ENCODE data around the gene SKAP2. TPM values are rescaled to one million over a fixed set of nuclear protein-coding genes. Genes with fewer than 3 reads are reported as not detected.

SKAP2 gene
- total RNA-seq, 1 experiment from 2014 or later = 30.7 TPM

- TF ChIP-seq ZBTB33 (IDR thresholded peaks at IDR 0.05; ENCODE audit: extremely low read depth, insufficient replicate concordance, low read length) = no peak
- no peak for TF ChIP-seq YY1 (IDR thresholded peaks at IDR 0.05; ENCODE audit: extremely low read depth, insufficient replicate concordance, low read depth, low read length)
- no peak for TF ChIP-seq POLR2AphosphoS5 (IDR thresholded peaks at IDR 0.05; ENCODE audit: low read depth, low read length)
- TF ChIP-seq, protein P1, sequence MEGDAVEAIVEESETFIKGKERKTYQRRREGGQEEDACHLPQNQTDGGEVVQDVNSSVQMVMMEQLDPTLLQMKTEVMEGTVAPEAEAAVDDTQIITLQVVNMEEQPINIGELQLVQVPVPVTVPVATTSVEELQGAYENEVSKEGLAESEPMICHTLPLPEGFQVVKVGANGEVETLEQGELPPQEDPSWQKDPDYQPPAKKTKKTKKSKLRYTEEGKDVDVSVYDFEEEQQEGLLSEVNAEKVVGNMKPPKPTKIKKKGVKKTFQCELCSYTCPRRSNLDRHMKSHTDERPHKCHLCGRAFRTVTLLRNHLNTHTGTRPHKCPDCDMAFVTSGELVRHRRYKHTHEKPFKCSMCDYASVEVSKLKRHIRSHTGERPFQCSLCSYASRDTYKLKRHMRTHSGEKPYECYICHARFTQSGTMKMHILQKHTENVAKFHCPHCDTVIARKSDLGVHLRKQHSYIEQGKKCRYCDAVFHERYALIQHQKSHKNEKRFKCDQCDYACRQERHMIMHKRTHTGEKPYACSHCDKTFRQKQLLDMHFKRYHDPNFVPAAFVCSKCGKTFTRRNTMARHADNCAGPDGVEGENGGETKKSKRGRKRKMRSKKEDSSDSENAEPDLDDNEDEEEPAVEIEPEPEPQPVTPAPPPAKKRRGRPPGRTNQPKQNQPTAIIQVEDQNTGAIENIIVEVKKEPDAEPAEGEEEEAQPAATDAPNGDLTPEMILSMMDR (IDR thresholded peaks at IDR 0.05 in 2 of 3, conservative IDR thresholded peaks at IDR 0.05 in 1 of 3; ENCODE audit: borderline replicate concordance in 1 of 3, insufficient read depth in 1 of 3, low read depth in 2 of 3, low read length in 2 of 3) = no peak
- TF ChIP-seq, protein P2, sequence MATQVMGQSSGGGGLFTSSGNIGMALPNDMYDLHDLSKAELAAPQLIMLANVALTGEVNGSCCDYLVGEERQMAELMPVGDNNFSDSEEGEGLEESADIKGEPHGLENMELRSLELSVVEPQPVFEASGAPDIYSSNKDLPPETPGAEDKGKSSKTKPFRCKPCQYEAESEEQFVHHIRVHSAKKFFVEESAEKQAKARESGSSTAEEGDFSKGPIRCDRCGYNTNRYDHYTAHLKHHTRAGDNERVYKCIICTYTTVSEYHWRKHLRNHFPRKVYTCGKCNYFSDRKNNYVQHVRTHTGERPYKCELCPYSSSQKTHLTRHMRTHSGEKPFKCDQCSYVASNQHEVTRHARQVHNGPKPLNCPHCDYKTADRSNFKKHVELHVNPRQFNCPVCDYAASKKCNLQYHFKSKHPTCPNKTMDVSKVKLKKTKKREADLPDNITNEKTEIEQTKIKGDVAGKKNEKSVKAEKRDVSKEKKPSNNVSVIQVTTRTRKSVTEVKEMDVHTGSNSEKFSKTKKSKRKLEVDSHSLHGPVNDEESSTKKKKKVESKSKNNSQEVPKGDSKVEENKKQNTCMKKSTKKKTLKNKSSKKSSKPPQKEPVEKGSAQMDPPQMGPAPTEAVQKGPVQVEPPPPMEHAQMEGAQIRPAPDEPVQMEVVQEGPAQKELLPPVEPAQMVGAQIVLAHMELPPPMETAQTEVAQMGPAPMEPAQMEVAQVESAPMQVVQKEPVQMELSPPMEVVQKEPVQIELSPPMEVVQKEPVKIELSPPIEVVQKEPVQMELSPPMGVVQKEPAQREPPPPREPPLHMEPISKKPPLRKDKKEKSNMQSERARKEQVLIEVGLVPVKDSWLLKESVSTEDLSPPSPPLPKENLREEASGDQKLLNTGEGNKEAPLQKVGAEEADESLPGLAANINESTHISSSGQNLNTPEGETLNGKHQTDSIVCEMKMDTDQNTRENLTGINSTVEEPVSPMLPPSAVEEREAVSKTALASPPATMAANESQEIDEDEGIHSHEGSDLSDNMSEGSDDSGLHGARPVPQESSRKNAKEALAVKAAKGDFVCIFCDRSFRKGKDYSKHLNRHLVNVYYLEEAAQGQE (IDR thresholded peaks at IDR 0.05; ENCODE audit: low read depth) = no peak
These were observed 226.8 kb downstream of the SKAP2 start (continued) for GRCh38 chr7:26637610-26638009.
